Measurements from ENCODE around the gene TNFRSF8. TPM values are rescaled to one million over a fixed set of nuclear protein-coding genes. Genes with fewer than 3 reads are reported as not detected.

TNFRSF8 gene
- polyA plus RNA-seq, 2 of the 4 experiments (the other 2 are of a cell fraction): 0.05 TPM; not detected in 1

DNA sequence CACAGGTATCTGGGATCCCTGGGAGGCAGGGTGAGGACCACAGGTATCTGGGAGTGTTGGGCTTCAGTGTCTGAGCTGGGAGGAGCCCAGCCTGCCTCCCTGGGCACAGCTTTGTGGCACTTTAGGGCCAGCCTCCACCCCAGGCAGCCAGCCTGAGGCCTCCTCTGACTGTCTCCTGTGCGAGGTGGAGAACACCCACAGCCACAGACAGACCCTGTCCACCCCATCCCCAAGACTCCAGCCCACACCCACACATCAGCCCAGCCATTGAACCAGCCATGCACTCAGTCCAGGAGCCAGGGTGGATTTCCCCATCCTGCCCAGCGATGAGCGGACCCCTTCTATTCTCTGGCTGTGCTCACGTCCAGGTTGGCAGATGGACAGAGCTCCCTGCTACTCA lies 81.9 kb downstream of the TNFRSF8 start:
- no peak overlapping the region for H3K4me3 ChIP-seq
- ChIA-PET POLR2A (no interaction called here), CTCF (interaction anchor here (7.9 kb wide), 1 partner anchor 21 kb away, joined by 48 read pairs; no protein-coding TSS in a partner anchor)
- no peak overlapping the region for H3K4me2 ChIP-seq
- FAIRE-seq: no peak
- WGBS (ENCODE audit: missing lambda C conversion rate): 92% methylated on average over 3 of the region's 4 CpGs
- H3K27ac ChIP-seq: no peak overlapping the region
- ATAC-seq: no peak
- no peaks in the 10 kb centered on the region for H3K9me3 ChIP-seq
- DNase-seq (ENCODE audit: low read depth in 1 of 2, low spot score in 1 of 2): no peak
- TF ChIP-seq FOXS1 (CRISPR knock-in tag; IDR thresholded peaks at IDR 0.05) (no peak), JUN (IDR thresholded peaks at IDR 0.05) (no peak), HOXA7 (CRISPR knock-in tag; IDR thresholded peaks at IDR 0.05) (no peak), ZSCAN20 (CRISPR knock-in tag; IDR thresholded peaks at IDR 0.05) (no peak), ZNF302 (CRISPR knock-in tag; IDR thresholded peaks at IDR 0.05) (no peak), TFCP2L1 (CRISPR knock-in tag; IDR thresholded peaks at IDR 0.05) (no peak), HDAC2 (IDR thresholded peaks at IDR 0.05) (no peak), SMC3 (IDR thresholded peaks at IDR 0.05) (no peak), MAZ (IDR thresholded peaks at IDR 0.05; ENCODE audit: borderline replicate concordance, low read depth, low read length) (no peak), GATA3 (IDR thresholded peaks at IDR 0.05; ENCODE audit: borderline replicate concordance) (no peak), CBX8 (IDR thresholded peaks at IDR 0.05) (no peak)
- TF ChIP-seq, protein P1, sequence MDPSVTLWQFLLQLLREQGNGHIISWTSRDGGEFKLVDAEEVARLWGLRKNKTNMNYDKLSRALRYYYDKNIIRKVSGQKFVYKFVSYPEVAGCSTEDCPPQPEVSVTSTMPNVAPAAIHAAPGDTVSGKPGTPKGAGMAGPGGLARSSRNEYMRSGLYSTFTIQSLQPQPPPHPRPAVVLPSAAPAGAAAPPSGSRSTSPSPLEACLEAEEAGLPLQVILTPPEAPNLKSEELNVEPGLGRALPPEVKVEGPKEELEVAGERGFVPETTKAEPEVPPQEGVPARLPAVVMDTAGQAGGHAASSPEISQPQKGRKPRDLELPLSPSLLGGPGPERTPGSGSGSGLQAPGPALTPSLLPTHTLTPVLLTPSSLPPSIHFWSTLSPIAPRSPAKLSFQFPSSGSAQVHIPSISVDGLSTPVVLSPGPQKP (IDR thresholded peaks at IDR 0.05; ENCODE audit: low read depth, low read length): no peak
- H3K4me1 ChIP-seq: peaks cover 4% of the 10 kb centered on the region; the same call in 2 of the 3 replicates

DNA sequence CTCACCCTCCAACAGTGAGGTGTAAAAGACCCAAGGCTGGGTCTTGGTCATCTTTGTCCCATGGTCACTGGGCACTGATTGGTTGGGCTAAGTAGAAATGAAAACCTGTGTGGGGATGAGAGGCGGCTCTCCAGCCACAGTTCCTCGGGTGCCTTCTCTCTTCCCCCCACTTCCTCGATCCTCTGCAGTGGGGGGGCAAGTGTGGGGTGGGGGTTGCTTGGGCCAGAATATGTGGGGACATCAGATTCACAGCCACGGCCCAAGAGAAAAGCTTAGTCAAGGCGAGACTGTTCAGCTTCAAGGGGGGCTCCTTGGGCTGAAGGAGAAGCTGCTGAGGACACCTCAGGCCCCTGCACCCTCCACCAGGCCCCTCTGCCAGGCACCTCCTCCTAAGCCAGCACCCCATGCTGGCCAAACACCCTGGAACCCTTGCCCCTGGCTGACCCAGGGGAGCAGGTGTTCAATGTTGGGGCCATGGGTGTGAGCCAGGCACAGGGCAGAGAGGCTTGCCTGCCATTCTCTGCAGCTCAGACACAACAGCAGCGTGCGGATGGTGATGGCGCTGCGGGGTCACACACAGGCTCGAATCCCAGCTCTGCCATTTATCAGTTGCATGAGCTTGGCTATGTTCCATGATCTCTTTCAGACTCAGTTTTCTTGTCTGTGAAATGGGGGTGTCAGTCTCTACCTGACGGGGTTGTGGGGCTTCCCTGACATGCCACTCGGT lies 82.7 kb downstream of the TNFRSF8 start:
- ATAC-seq (no peak), FAIRE-seq (no peak), DNase-seq (ENCODE audit: low read depth in 1 of 2, low spot score in 1 of 2) (no peak)
- WGBS (ENCODE audit: missing lambda C conversion rate): 77% methylated on average over 12 of the region's 12 CpGs
- TF ChIP-seq HEYL (CRISPR knock-in tag; IDR thresholded peaks at IDR 0.05) (no peak), HDAC2 (IDR thresholded peaks at IDR 0.05) (no peak), FOSB (CRISPR knock-in tag; IDR thresholded peaks at IDR 0.05) (no peak), RAD21 (conservative IDR thresholded peaks at IDR 0.05 in 1 of 2, IDR thresholded peaks at IDR 0.05 in 1 of 2) (no peak), CHD2 (IDR thresholded peaks at IDR 0.05; ENCODE audit: low read length, partially characterized antibody) (no peak), RCOR1 (IDR thresholded peaks at IDR 0.05; ENCODE audit: low read depth, low read length) (no peak), KDM5A (IDR thresholded peaks at IDR 0.05) (no peak)
- TF ChIP-seq, protein P2, sequence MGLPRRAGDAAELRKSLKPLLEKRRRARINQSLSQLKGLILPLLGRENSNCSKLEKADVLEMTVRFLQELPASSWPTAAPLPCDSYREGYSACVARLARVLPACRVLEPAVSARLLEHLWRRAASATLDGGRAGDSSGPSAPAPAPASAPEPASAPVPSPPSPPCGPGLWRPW (IDR thresholded peaks at IDR 0.05): no peak
- H3K27ac ChIP-seq: no peak overlapping the region
- peaks cover 4% of the 10 kb centered on the region; the same call in 2 of the 3 replicates for H3K4me1 ChIP-seq
- ChIA-PET CTCF (interaction anchor here (7.9 kb wide), 1 partner anchor 21 kb away, joined by 48 read pairs; no protein-coding TSS in a partner anchor), POLR2A (no interaction called here)
- no peak overlapping the region for H3K4me2 ChIP-seq
- no peaks in the 10 kb centered on the region for H3K9me3 ChIP-seq
- H3K4me3 ChIP-seq: no peak overlapping the region

DNA sequence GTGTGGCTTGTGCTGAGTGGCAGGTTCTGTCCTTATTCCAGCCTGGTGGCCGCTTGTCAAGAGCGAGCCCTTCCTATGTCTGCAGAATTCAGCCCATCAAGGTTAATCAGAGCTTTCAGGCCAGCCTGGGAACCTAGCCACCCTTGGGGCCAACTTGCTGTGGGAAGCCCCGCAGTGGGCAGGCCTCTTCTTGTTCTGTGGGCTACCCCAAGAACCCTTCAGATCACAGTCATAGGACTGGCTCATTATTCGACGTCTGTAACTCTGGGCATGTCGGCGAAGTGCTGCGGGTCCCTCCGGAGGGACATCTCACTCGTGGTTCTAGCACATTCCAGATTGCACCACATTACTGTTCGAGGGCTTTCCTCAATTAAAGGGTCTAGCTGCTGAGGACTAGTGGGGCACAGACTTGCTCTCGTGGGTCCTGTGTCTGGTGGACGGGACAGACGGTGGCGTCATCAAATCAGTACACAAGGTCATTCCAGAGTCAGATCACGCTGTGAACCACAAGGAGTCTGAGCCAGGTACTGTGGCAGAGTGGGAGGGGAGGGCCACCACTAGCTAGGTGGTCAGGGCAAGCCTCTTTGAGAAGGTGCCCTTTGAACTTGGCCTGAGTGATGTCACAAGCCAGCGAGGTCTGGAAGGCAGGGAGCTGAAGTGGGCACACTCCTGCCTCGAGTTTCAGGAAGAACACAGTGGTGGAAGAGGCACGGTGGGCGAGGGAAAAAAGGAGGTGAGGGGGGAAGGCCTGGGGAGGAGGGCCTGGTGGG lies 83.4 kb downstream of the TNFRSF8 start:
- Histone ChIP-seq H3K4me1 (peaks cover 4% of the 10 kb centered on the region; the same call in 2 of the 3 replicates), H3K9me3 (no peaks in the 10 kb centered on the region), H3K27ac (no peak overlapping the region), H3K4me3 (no peak overlapping the region), H3K4me2 (no peak overlapping the region)
- CTCF ChIA-PET: interaction anchor here (7.9 kb wide), 1 partner anchor 22 kb away, joined by 48 read pairs; no protein-coding TSS in a partner anchor
- FAIRE-seq: no peak
- POLR2A ChIA-PET: no interaction called here
- WGBS (ENCODE audit: missing lambda C conversion rate): 79% methylated on average over 20 of the region's 20 CpGs
- no peak for ATAC-seq
- no peak for DNase-seq (ENCODE audit: low read depth in 1 of 2, low spot score in 1 of 2)
- TF ChIP-seq RAD21 (conservative IDR thresholded peaks at IDR 0.05 in 1 of 2, IDR thresholded peaks at IDR 0.05 in 1 of 2) (no peak), HOXA7 (CRISPR knock-in tag; IDR thresholded peaks at IDR 0.05) (no peak), KDM5A (IDR thresholded peaks at IDR 0.05) (no peak), HOXB5 (CRISPR knock-in tag; IDR thresholded peaks at IDR 0.05) (no peak), FOXS1 (CRISPR knock-in tag; IDR thresholded peaks at IDR 0.05) (no peak), FOSL2 (IDR thresholded peaks at IDR 0.05) (no peak), FOSL2 (CRISPR knock-in tag; IDR thresholded peaks at IDR 0.05) (no peak), HEYL (CRISPR knock-in tag; IDR thresholded peaks at IDR 0.05) (no peak), POLR2A (IDR thresholded peaks at IDR 0.05; ENCODE audit: low read length) (no peak), CEBPB (IDR thresholded peaks at IDR 0.05) (no peak), EP300 (IDR thresholded peaks at IDR 0.05) (no peak), EHF (CRISPR knock-in tag; IDR thresholded peaks at IDR 0.05) (no peak), MAZ (IDR thresholded peaks at IDR 0.05; ENCODE audit: borderline replicate concordance, low read depth, low read length) (no peak), HOXB13 (CRISPR knock-in tag; IDR thresholded peaks at IDR 0.05; ENCODE audit: low read depth) (no peak)
- TF ChIP-seq, protein P3, sequence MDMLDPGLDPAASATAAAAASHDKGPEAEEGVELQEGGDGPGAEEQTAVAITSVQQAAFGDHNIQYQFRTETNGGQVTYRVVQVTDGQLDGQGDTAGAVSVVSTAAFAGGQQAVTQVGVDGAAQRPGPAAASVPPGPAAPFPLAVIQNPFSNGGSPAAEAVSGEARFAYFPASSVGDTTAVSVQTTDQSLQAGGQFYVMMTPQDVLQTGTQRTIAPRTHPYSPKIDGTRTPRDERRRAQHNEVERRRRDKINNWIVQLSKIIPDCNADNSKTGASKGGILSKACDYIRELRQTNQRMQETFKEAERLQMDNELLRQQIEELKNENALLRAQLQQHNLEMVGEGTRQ (IDR thresholded peaks at IDR 0.05): no peak
- TF ChIP-seq, protein P2 (IDR thresholded peaks at IDR 0.05): no peak

Measured in A549 (cell line).